Measurements from ENCODE around the gene DCPS.

Gene DCPS

GRCh38 chr11:126268361-126268707, 35.5 kb upstream of the DCPS start:
- no peaks in the 10 kb centered on the region for H3K4me1 ChIP-seq
- no peaks in the 10 kb centered on the region for H3K36me3 ChIP-seq (ENCODE audit: control insufficient read depth, insufficient read depth, low read length)
- H2AFZ ChIP-seq, result peak overlapping the region; percentile 76
- peak overlapping the region; percentile 56 for H3K27ac ChIP-seq
- H3K79me2 ChIP-seq, result no peaks in the 10 kb centered on the region
- peak overlapping the region; percentile 78 for H3K4me2 ChIP-seq (ENCODE audit: low read length)
- H3K9ac ChIP-seq, result peak overlapping the region; percentile 61
- TF ChIP-seq CTCF (IDR thresholded peaks at IDR 0.05), result no peak
- peak overlapping the region; percentile 81 for H3K4me3 ChIP-seq (ENCODE audit: low read depth, low read length)
- no peaks in the 10 kb centered on the region for H3K27me3 ChIP-seq (ENCODE audit: control insufficient read depth, insufficient read depth, low read length)
- no peaks in the 10 kb centered on the region for H3K9me3 ChIP-seq (ENCODE audit: control insufficient read depth, low read length)

GRCh38 chr11:126268708-126269579, 34.9 kb upstream of the DCPS start, which contains the start of the genes FOXRED1 and SRPRA:
Gene FOXRED1 (plus strand): TSS chr11:126269154. CDS start chr11:126269207, 53 bp downstream.
Gene SRPRA (minus strand): TSS chr11:126268895. CDS start chr11:126268804, 91 bp downstream.
- H2AFZ ChIP-seq, result peak within 1 kb of the TSS; percentile 94
- H3K27ac ChIP-seq, result peak within 1 kb of the TSS; percentile 77
- TF ChIP-seq CTCF (IDR thresholded peaks at IDR 0.05), result no peak
- H3K9ac ChIP-seq, result peak within 1 kb of the TSS; percentile 61
- no peaks in the 10 kb centered on the region for H3K79me2 ChIP-seq
- no peaks in the 10 kb centered on the region for H3K9me3 ChIP-seq (ENCODE audit: control insufficient read depth, low read length)
- no peaks in the 10 kb centered on the region for H3K36me3 ChIP-seq (ENCODE audit: control insufficient read depth, insufficient read depth, low read length)
- H3K27me3 ChIP-seq (ENCODE audit: control insufficient read depth, insufficient read depth, low read length), result no peaks in the 10 kb centered on the region
- H3K4me2 ChIP-seq (ENCODE audit: low read length), result peak within 1 kb of the TSS; percentile 82
- peak within 1 kb of the TSS; percentile 81 for H3K4me3 ChIP-seq (ENCODE audit: low read depth, low read length)
- no peaks in the 10 kb centered on the region for H3K4me1 ChIP-seq

- Histone ChIP-seq H2AFZ (no peak overlapping the region), H3K36me3 (ENCODE audit: control insufficient read depth, insufficient read depth, low read length) (no peaks in the 10 kb centered on the region), H3K9ac (no peak overlapping the region), H3K4me2 (ENCODE audit: low read length) (no peak overlapping the region), H3K27me3 (ENCODE audit: control insufficient read depth, insufficient read depth, low read length) (no peaks in the 10 kb centered on the region), H3K4me3 (ENCODE audit: low read depth, low read length) (no peak overlapping the region), H3K27ac (no peak overlapping the region), H3K9me3 (ENCODE audit: control insufficient read depth, low read length) (no peaks in the 10 kb centered on the region), H3K4me1 (peaks cover 5% of the 10 kb centered on the region), H3K79me2 (no peaks in the 10 kb centered on the region)
- no peak for TF ChIP-seq CTCF (IDR thresholded peaks at IDR 0.05)
These were observed 26.5 kb upstream of the DCPS start for GRCh38 chr11:126277322-126277721.

- H3K36me3 ChIP-seq (ENCODE audit: control insufficient read depth, insufficient read depth, low read length), result no peaks in the 10 kb centered on the region
- H3K9ac ChIP-seq, result no peak overlapping the region
- H3K79me2 ChIP-seq, result no peaks in the 10 kb centered on the region
- H3K4me3 ChIP-seq (ENCODE audit: low read depth, low read length), result no peak overlapping the region
- peaks cover 5% of the 10 kb centered on the region for H3K4me1 ChIP-seq
- H3K9me3 ChIP-seq (ENCODE audit: control insufficient read depth, low read length), result no peaks in the 10 kb centered on the region
- H3K27me3 ChIP-seq (ENCODE audit: control insufficient read depth, insufficient read depth, low read length), result no peaks in the 10 kb centered on the region
- H3K4me2 ChIP-seq (ENCODE audit: low read length), result no peak overlapping the region
- H3K27ac ChIP-seq, result no peak overlapping the region
- no peak for TF ChIP-seq CTCF (IDR thresholded peaks at IDR 0.05)
- H2AFZ ChIP-seq, result no peak overlapping the region
These were observed 26.1 kb upstream of the DCPS start for GRCh38 chr11:126277780-126278179.
